BLaER1 (cell line): ENCODE measurements around the gene POU2AF3.

Source experiments
- H3K27ac ChIP-seq: shearing (Covaris generic); formaldehyde crosslinking; 2 replicates; pipeline ENCODE4 v1.8.1; 2022
- H3K27me3 ChIP-seq: shearing (Covaris generic); formaldehyde crosslinking; 2 replicates; pipeline ENCODE4 v1.8.1; 2022
- H3K36me3 ChIP-seq: shearing (Covaris generic); formaldehyde crosslinking; 2 replicates; pipeline ENCODE4 v1.8.1; 2022
- H3K4me1 ChIP-seq: shearing (Covaris generic); formaldehyde crosslinking; 2 replicates; pipeline ENCODE4 v1.8.1; 2022
- H3K4me2 ChIP-seq: shearing (Covaris generic); formaldehyde crosslinking; 2 replicates; pipeline ENCODE4 v1.8.1; 2022
- H3K4me3 ChIP-seq: shearing (Covaris generic); formaldehyde crosslinking; 2 replicates; pipeline ENCODE4 v1.8.1; 2022
- H3K9ac ChIP-seq: shearing (Covaris generic); formaldehyde crosslinking; 2 replicates; pipeline ENCODE4 v1.8.1; 2022
- H3K9me3 ChIP-seq: shearing (Covaris generic); formaldehyde crosslinking; 2 replicates; pipeline ENCODE4 v1.8.1; 2022
- H4K20me1 ChIP-seq: shearing (Covaris generic); formaldehyde crosslinking; 2 replicates; pipeline ENCODE4 v1.8.1; 2022
- Cebpa-rat ChIP-seq: shearing (Covaris generic); IDR thresholded peaks from 2 replicates; pipeline ENCODE4 v1.8.1; 2022

POU2AF3 gene

DNA sequence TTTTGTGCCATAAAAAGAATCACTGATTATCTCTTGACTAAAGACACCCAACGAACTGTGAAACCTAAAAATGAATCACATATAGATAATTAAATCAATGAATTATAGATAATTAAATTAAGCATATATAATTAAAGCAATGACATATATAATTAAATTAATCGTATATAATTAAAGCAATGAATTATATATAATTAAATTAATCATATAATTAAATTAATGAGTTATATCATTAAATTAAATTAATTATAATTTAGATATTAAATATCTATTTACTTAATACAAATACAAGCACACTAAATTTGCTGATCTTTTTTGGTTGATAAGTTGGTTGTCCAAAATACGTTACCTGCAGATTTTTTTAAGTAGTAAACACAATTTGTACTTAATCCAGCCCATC lies 49.8 kb downstream of the POU2AF3 start:
- H3K4me2 ChIP-seq: no peak overlapping the region
- H3K4me3 ChIP-seq: no peak overlapping the region
- H3K27me3 ChIP-seq: no peaks in the 10 kb centered on the region
- no peak for TF ChIP-seq Cebpa-rat
- no peaks in the 10 kb centered on the region for H3K9me3 ChIP-seq
- H4K20me1 ChIP-seq: no peaks in the 10 kb centered on the region
- H3K4me1 ChIP-seq: 0 out of 2 replicates have a peak, but pooled peaks cover under 1% of the 10 kb centered on the region
- H3K27ac ChIP-seq: no peak overlapping the region
- no peak overlapping the region for H3K9ac ChIP-seq
- peaks cover 26% of the 10 kb centered on the region for H3K36me3 ChIP-seq

GRCh38 chr11:111349191-111349695 lies 50.9 kb downstream of the POU2AF3 start:
- Histone ChIP-seq H3K9me3 (peaks cover 3% of the 10 kb centered on the region; the same call in 1 of the 2 replicates), H3K27ac (no peak overlapping the region), H3K4me2 (no peak overlapping the region), H3K4me1 (peaks cover 8% of the 10 kb centered on the region), H3K36me3 (peaks cover 37% of the 10 kb centered on the region), H3K9ac (no peak overlapping the region), H3K27me3 (no peaks in the 10 kb centered on the region), H4K20me1 (no peaks in the 10 kb centered on the region; the same call in 1 of the 2 replicates), H3K4me3 (no peak overlapping the region)
- no peak for TF ChIP-seq Cebpa-rat

- Histone ChIP-seq H3K4me3 (no peak overlapping the region), H3K9ac (no peak overlapping the region), H3K27ac (no peak overlapping the region), H3K9me3 (peaks cover 6% of the 10 kb centered on the region; the same call in 1 of the 2 replicates), H3K4me2 (no peak overlapping the region), H4K20me1 (peaks cover 12% of the 10 kb centered on the region), H3K4me1 (peaks cover 24% of the 10 kb centered on the region), H3K27me3 (no peaks in the 10 kb centered on the region), H3K36me3 (peaks cover 52% of the 10 kb centered on the region)
- TF ChIP-seq Cebpa-rat: no peak
Measured at GRCh38 chr11:111350811-111351210, 52.5 kb downstream of the POU2AF3 start.

- H3K9ac ChIP-seq: no peak overlapping the region
- H3K36me3 ChIP-seq: peaks cover 60% of the 10 kb centered on the region
- no peak overlapping the region for H3K27ac ChIP-seq
- peaks cover 6% of the 10 kb centered on the region; the same call in 1 of the 2 replicates for H3K9me3 ChIP-seq
- peaks cover 31% of the 10 kb centered on the region for H3K4me1 ChIP-seq
- no peak overlapping the region for H3K4me2 ChIP-seq
- TF ChIP-seq Cebpa-rat: no peak
- peaks cover 19% of the 10 kb centered on the region for H4K20me1 ChIP-seq
- no peak overlapping the region for H3K4me3 ChIP-seq
- H3K27me3 ChIP-seq: no peaks in the 10 kb centered on the region
Measured at GRCh38 chr11:111351374-111352055, 53.2 kb downstream of the POU2AF3 start.

GRCh38 chr11:111352231-111352746 lies 53.9 kb downstream of the POU2AF3 start:
- no peak for TF ChIP-seq Cebpa-rat
- no peak overlapping the region for H3K4me3 ChIP-seq
- H3K36me3 ChIP-seq: peaks cover 67% of the 10 kb centered on the region
- peaks cover 27% of the 10 kb centered on the region for H4K20me1 ChIP-seq
- peaks cover 34% of the 10 kb centered on the region for H3K4me1 ChIP-seq
- H3K27me3 ChIP-seq: no peaks in the 10 kb centered on the region
- no peak overlapping the region for H3K27ac ChIP-seq
- peaks cover 6% of the 10 kb centered on the region; the same call in 1 of the 2 replicates for H3K9me3 ChIP-seq
- H3K4me2 ChIP-seq: no peak overlapping the region
- no peak overlapping the region for H3K9ac ChIP-seq

GRCh38 chr11:111352935-111353710 lies 54.8 kb downstream of the POU2AF3 start:
- Histone ChIP-seq H3K4me3 (no peak overlapping the region), H3K27ac (peak overlapping the region; percentile 22; the same call in 1 of the 2 replicates), H3K27me3 (no peaks in the 10 kb centered on the region), H3K4me2 (no peak overlapping the region), H3K36me3 (peaks cover 76% of the 10 kb centered on the region), H3K4me1 (peaks cover 34% of the 10 kb centered on the region), H3K9me3 (peaks cover 6% of the 10 kb centered on the region; the same call in 1 of the 2 replicates), H3K9ac (no peak overlapping the region), H4K20me1 (peaks cover 35% of the 10 kb centered on the region)
- no peak for TF ChIP-seq Cebpa-rat

- Histone ChIP-seq H3K4me2 (peak overlapping the region; percentile 14; the same call in 1 of the 2 replicates), H3K4me1 (peaks cover 34% of the 10 kb centered on the region), H3K9me3 (peaks cover 6% of the 10 kb centered on the region; the same call in 1 of the 2 replicates), H3K36me3 (peaks cover 84% of the 10 kb centered on the region), H3K27ac (peak overlapping the region; percentile 22), H3K4me3 (no peak overlapping the region), H3K9ac (no peak overlapping the region), H3K27me3 (no peaks in the 10 kb centered on the region), H4K20me1 (peaks cover 42% of the 10 kb centered on the region)
- no peak for TF ChIP-seq Cebpa-rat
Measured at GRCh38 chr11:111353776-111354600, 55.6 kb downstream of the POU2AF3 start.

GRCh38 chr11:111354601-111354891 lies 56.2 kb downstream of the POU2AF3 start:
- Histone ChIP-seq H3K27ac (peak overlapping the region; percentile 18; the same call in 1 of the 2 replicates), H3K9me3 (peaks cover 6% of the 10 kb centered on the region; the same call in 1 of the 2 replicates), H3K4me2 (peak overlapping the region; percentile 14; the same call in 1 of the 2 replicates), H3K9ac (no peak overlapping the region), H3K36me3 (peaks cover 90% of the 10 kb centered on the region), H3K4me1 (peaks cover 34% of the 10 kb centered on the region), H4K20me1 (peaks cover 48% of the 10 kb centered on the region), H3K27me3 (no peaks in the 10 kb centered on the region), H3K4me3 (no peak overlapping the region)
- TF ChIP-seq Cebpa-rat: no peak

GRCh38 chr11:111355101-111355500 lies 56.8 kb downstream of the POU2AF3 start:
- no peak for TF ChIP-seq Cebpa-rat
- H3K9ac ChIP-seq: no peak overlapping the region
- no peak overlapping the region for H3K4me3 ChIP-seq
- H3K27me3 ChIP-seq: no peaks in the 10 kb centered on the region
- H3K4me1 ChIP-seq: peaks cover 40% of the 10 kb centered on the region
- H3K4me2 ChIP-seq: peak overlapping the region; percentile 2; the same call in 1 of the 2 replicates
- H3K27ac ChIP-seq: peak overlapping the region; percentile 18; the same call in 1 of the 2 replicates
- H4K20me1 ChIP-seq: peaks cover 53% of the 10 kb centered on the region
- peaks cover 95% of the 10 kb centered on the region for H3K36me3 ChIP-seq
- peaks cover 6% of the 10 kb centered on the region; the same call in 1 of the 2 replicates for H3K9me3 ChIP-seq
